HCT116 (cell line): ENCODE data around the gene KCNK4. TPM values are rescaled to one million over a fixed set of nuclear protein-coding genes. Genes with fewer than 3 reads are reported as not detected.
"Not testable (repeated sequence)": the region's sequence is repeated elsewhere in the genome, so short reads cannot be mapped to it uniquely, and the experiment has no call there.

Experiments
- ATAC-seq: fragments of 200-7000 bp; cut with Tn5 transposase; 2 replicates; pipeline ENCODE4 v1.9.1; 2020; ENCODE audit warnings: mild to moderate bottlenecking, moderate library complexity
- BruUV-seq: library from RNA; stranded (reverse); fragments of 400-500 nt; replicated peaks from 2 replicates; lab custom pipeline; 2021; lab: Mats Ljungman, UMichigan
- CTCF ChIA-PET: fragments of 300-600 bp; sonication (Branson Sonifier 250); formaldehyde crosslinking; loops from one replicate; lab custom pipeline; 2021; ENCODE audit warnings: antibody characterized with exemption; lab: Charles Lee
- POLR2A ChIA-PET: fragments of 300-600, 350-600 bp; sonication (Branson Sonifier 250); formaldehyde crosslinking; loops from one replicate; lab custom pipeline; 2021; ENCODE audit warnings: antibody characterized with exemption; lab: Charles Lee
- RAD21 ChIA-PET, 2 experiments: fragments of 300-600 bp; sonication (Branson Sonifier 250); formaldehyde crosslinking; loops; one replicate each; lab custom pipeline; 2023; ENCODE audit warnings: low total read pairs in 2 of 2; ENCODE audit not compliant: uncharacterized antibody in 2 of 2, unreplicated experiment in 2 of 2, low non-redundant PET in 1 of 2; lab: Charles Lee
- DNase-seq: peaks from one replicate; pipeline ENCODE4 v3.0.0-alpha.2; 2010; ENCODE audit warnings: low read depth, low spot score
- H2AFZ ChIP-seq: fragments of 200-600 bp; shearing (Covaris generic), sonication (generic); 2 replicates; pipeline ENCODE4 v1.6.1; 2017; ENCODE audit warnings: low read depth, mixed run types, mixed read lengths, antibody characterized with exemption, low read length; ENCODE audit not compliant: poor library complexity, severe bottlenecking
- H3K27ac ChIP-seq: 2 replicates; pipeline ENCODE4 v1.5.1; 2012; ENCODE audit warnings: low read depth, low read length
- H3K27me3 ChIP-seq: fragments of 200-600 bp; sonication (generic); 2 replicates; pipeline ENCODE4 v1.6.1; 2016; ENCODE audit warnings: mixed run types, low read length, mixed read lengths; ENCODE audit not compliant: insufficient read depth
- H3K36me3 ChIP-seq, 2 experiments: fragments of 200-500 bp in 1 of 2; fragments of 200-600 bp in 1 of 2; sonication (Bioruptor generic) in 1 of 2; sonication (generic) in 1 of 2; 2 replicates each; pipeline versions ENCODE4 v1.5.1 to v1.6.1; 2014 to 2016; ENCODE audit warnings: low read length in 2 of 2, inconsistent platforms in 1 of 2, mixed read lengths in 1 of 2, mixed run types in 1 of 2; ENCODE audit not compliant: insufficient read depth in 2 of 2, control insufficient read depth in 1 of 2
- H3K4me1 ChIP-seq, 2 experiments: fragments of 200-600 bp in 1 of 2; sonication (generic) in 1 of 2; 2 replicates each; pipeline versions ENCODE4 v1.5.1 to v1.6.1; 2012 to 2017; ENCODE audit warnings: low read length in 2 of 2, inconsistent platforms in 1 of 2, mild to moderate bottlenecking in 1 of 2, mixed read lengths in 1 of 2, mixed run types in 1 of 2, moderate library complexity in 1 of 2; ENCODE audit not compliant: insufficient read depth in 2 of 2, control insufficient read depth in 1 of 2
- H3K4me2 ChIP-seq: fragments of 200-600 bp; sonication (generic); 2 replicates; pipeline ENCODE4 v1.6.1; 2017; ENCODE audit warnings: mixed run types, low read length, mixed read lengths
- H3K4me3 ChIP-seq, 2 experiments: fragments of 200-600 bp in 1 of 2; sonication (generic) in 1 of 2; replicated peaks in 1 of 2; 2 replicates each; pipeline ENCODE4 v1.5.1; 2011 to 2016; ENCODE audit warnings: low read length in 2 of 2, control low read depth in 1 of 2, low read depth in 1 of 2, mild to moderate bottlenecking in 1 of 2, mixed read lengths in 1 of 2, mixed run types in 1 of 2
- H3K79me2 ChIP-seq: fragments of 200-600 bp; sonication (generic); 2 replicates; pipeline ENCODE4 v1.6.1; 2017; ENCODE audit warnings: mild to moderate bottlenecking, mixed run types, low read length, moderate library complexity, mixed read lengths; ENCODE audit not compliant: insufficient read depth
- H3K9ac ChIP-seq: fragments of 200-600 bp; sonication (generic); 2 replicates; pipeline ENCODE4 v1.6.1; 2016; ENCODE audit warnings: low read length, mixed read lengths
- H3K9me2 ChIP-seq: fragments of 200-600 bp; sonication (generic), shearing (Covaris generic); 2 replicates; pipeline ENCODE4 v1.6.1; 2017; ENCODE audit warnings: mixed run types, mild to moderate bottlenecking, moderate library complexity; ENCODE audit not compliant: insufficient read depth
- H3K9me3 ChIP-seq, 2 experiments: fragments of 200-500 bp in 1 of 2; fragments of 200-600 bp in 1 of 2; sonication (Bioruptor generic) in 1 of 2; sonication (generic) in 1 of 2; 2 replicates each; pipeline ENCODE4 v1.6.1; 2014 to 2017; ENCODE audit warnings: low read length in 2 of 2, mixed read lengths in 2 of 2, inconsistent platforms in 1 of 2, low read depth in 1 of 2, mild to moderate bottlenecking in 1 of 2, mixed run types in 1 of 2, moderate library complexity in 1 of 2; ENCODE audit not compliant: control insufficient read depth in 1 of 2, insufficient read depth in 1 of 2
- H4K20me1 ChIP-seq: fragments of 200-600 bp; sonication (generic), shearing (Covaris generic); 2 replicates; pipeline ENCODE4 v1.6.1; 2017; ENCODE audit warnings: mixed run types, mild to moderate bottlenecking, moderate library complexity; ENCODE audit not compliant: insufficient read depth
- ATF3 ChIP-seq: IDR thresholded peaks from 2 replicates; pipeline ENCODE4 v1.6.1; 2012
- CBX3 ChIP-seq: IDR thresholded peaks from 2 replicates; pipeline ENCODE4 v1.6.1; 2012; ENCODE audit warnings: low read depth
- CEBPB ChIP-seq: IDR thresholded peaks from 2 replicates; pipeline ENCODE4 v1.6.1; 2012; ENCODE audit warnings: low read depth
- EZH2 ChIP-seq: fragments of 200-600 bp; sonication (generic); IDR thresholded peaks from 2 replicates; pipeline ENCODE4 v1.6.1; 2017; ENCODE audit warnings: antibody characterized with exemption, mixed run types
- FOSL1 ChIP-seq: IDR thresholded peaks from 2 replicates; pipeline ENCODE4 v1.6.1; 2012; ENCODE audit warnings: low read depth
- MAX ChIP-seq: IDR thresholded peaks from 2 replicates; pipeline ENCODE4 v1.6.1; 2012
- POLR2AphosphoS5 ChIP-seq: IDR thresholded peaks from 2 replicates; pipeline ENCODE4 v1.6.1; 2011; ENCODE audit warnings: mild to moderate bottlenecking, low read depth, low read length, moderate library complexity
- RAD21 ChIP-seq: IDR thresholded peaks from 2 replicates; pipeline ENCODE4 v1.6.1; 2012; ENCODE audit warnings: low read depth, mild to moderate bottlenecking
- SIN3A ChIP-seq: IDR thresholded peaks from 2 replicates; pipeline ENCODE4 v1.6.1; 2012; ENCODE audit warnings: low read depth
- TCF7L2 ChIP-seq: IDR thresholded peaks from 2 replicates; pipeline ENCODE4 v1.7.0; 2011; ENCODE audit warnings: borderline replicate concordance, inconsistent platforms; ENCODE audit not compliant: insufficient read depth, insufficient read length; ENCODE audit errors: extremely low read depth
- ZBTB33 ChIP-seq: IDR thresholded peaks from 2 replicates; pipeline ENCODE4 v1.6.1; 2011; ENCODE audit warnings: mild to moderate bottlenecking, low read length, moderate library complexity; ENCODE audit not compliant: insufficient replicate concordance; ENCODE audit errors: extremely low read depth
- ZFX ChIP-seq: fragments of 450-650 bp; IDR thresholded peaks from 2 replicates; pipeline ENCODE4 v1.6.1; 2017
- intact Hi-C: fragments of 100-400 bp; cut with micrococcal nuclease; formaldehyde crosslinking; loops from 2 replicates; pipeline ENCODE4 v1.10.0; 2022
- total RNA-seq: library from RNA; stranded (reverse); gene quantifications from one replicate; pipeline ENCODE4 v1.2.1, GENCODE V29; 2021; ENCODE audit not compliant: unreplicated experiment

Gene KCNK4
- total RNA-seq, 1 experiment from 2014 or later, result not detected

GRCh38 chr11:64306876-64307622 is 15.9 kb downstream of the KCNK4 start:
- peak overlapping the region; percentile 96 for H3K27ac ChIP-seq
- CTCF ChIA-PET, result interaction anchor here (0.6 to 1.6 kb wide), 3 partner anchors 11 to 25 kb away, joined by 3 to 5 read pairs (median 3); partner anchors contain the start of genes PRDX5 and TRMT112
- BruUV-seq, result no TSS peak

GRCh38 chr11:64307795-64308194 is 16.7 kb downstream of the KCNK4 start:
- not testable (repeated sequence) for H3K27me3 ChIP-seq
- intact Hi-C loops, result loop anchor here (5.0 kb wide), 1 partner anchor 35 kb away; the partner anchor contains the start of gene CCDC88B

More at GRCh38 chr11:64306876-64307622, 15.9 kb downstream of the KCNK4 start:
- DNase-seq, result no peak
- no peak for ATAC-seq
- Histone ChIP-seq H4K20me1 (no peaks in the 10 kb centered on the region), H3K9me2 (no peaks in the 10 kb centered on the region), H3K27me3 (no peaks in the 10 kb centered on the region), H3K4me3 (peak overlapping the region; percentile 67 to 81), H3K4me2 (peak overlapping the region; percentile 98), H3K9ac (peak overlapping the region; percentile 92), H3K36me3 (peaks cover 0 to 8% of the 10 kb centered on the region in 2 experiments; a peak in 1 of 4 replicates), H3K79me2 (peaks cover 37% of the 10 kb centered on the region), H3K9me3 (no peaks in the 10 kb centered on the region), H3K4me1 (peaks cover 12 to 37% of the 10 kb centered on the region in 2 experiments; a peak in 3 of 4 replicates), H2AFZ (no peak overlapping the region)
- RAD21 ChIA-PET, result interaction anchor here in 1 of 2 experiments (0.9 kb wide), 1 partner anchor 48 kb away, joined by 4 read pairs; no protein-coding TSS in a partner anchor
- POLR2A ChIA-PET, result interaction anchor here (0.7 to 5.5 kb wide), 3 partner anchors 11 to 66 kb away, joined by 3 to 30 read pairs (median 4); partner anchors contain the start of genes PRDX5 and TRMT112
- intact Hi-C loops, result loop anchor here (5.0 kb wide), 1 partner anchor 35 kb away; the partner anchor contains the start of gene CCDC88B
- no peak for TF ChIP-seq TCF7L2
- TF ChIP-seq ZBTB33, result no peak
- TF ChIP-seq ATF3, result no peak
- TF ChIP-seq EZH2, result no peak
- TF ChIP-seq RAD21, result no peak
- no peak for TF ChIP-seq POLR2AphosphoS5
- no peak for TF ChIP-seq SIN3A
- TF ChIP-seq FOSL1, result no peak
- no peak for TF ChIP-seq ZFX
- no peak for TF ChIP-seq CEBPB
- TF ChIP-seq CBX3, result no peak
- TF ChIP-seq MAX, result no peak
- TF ChIP-seq, all 23 proteins: peak for 0

More at GRCh38 chr11:64307795-64308194, 16.7 kb downstream of the KCNK4 start:
- not testable (repeated sequence) for H3K9ac ChIP-seq, H3K4me3 ChIP-seq, BruUV-seq, H3K9me2 ChIP-seq, ATAC-seq, H4K20me1 ChIP-seq, H2AFZ ChIP-seq, H3K36me3 ChIP-seq, DNase-seq, H3K9me3 ChIP-seq
- peaks cover 12 to 37% of the 10 kb centered on the region in 2 experiments; a peak in 3 of 4 replicates for H3K4me1 ChIP-seq
- H3K4me2 ChIP-seq, result 0 out of 2 replicates have a peak overlapping the region, but pooled peaks have one; percentile 98
- ChIA-PET CTCF (interaction anchor here (1.6 kb wide), 1 partner anchor 10 kb away, joined by 5 read pairs; the partner anchor contains the start of genes PRDX5 and TRMT112), POLR2A (interaction anchor here (0.7 to 5.5 kb wide), 4 partner anchors 10 to 65 kb away, joined by 3 to 30 read pairs (median 4); partner anchors contain the start of genes PRDX5 and TRMT112), RAD21 (interaction anchor here in 1 of 2 experiments (0.9 kb wide), 1 partner anchor 47 kb away, joined by 4 read pairs; no protein-coding TSS in a partner anchor)
- H3K27ac ChIP-seq, result peak overlapping the region; percentile 96; the same call in 1 of the 2 replicates
- H3K79me2 ChIP-seq, result peaks cover 40% of the 10 kb centered on the region
